Pancreas (tissue), 10 donors: ENCODE results near the gene TSHZ2. TPM values are rescaled to one million over a fixed set of nuclear protein-coding genes. Genes with fewer than 3 reads are reported as not detected.

Experiments used
- ATAC-seq, 4 donors: fragments of 200-7000 bp; cut with Tn5 transposase; one replicate each; pipeline versions ENCODE4 v1.8.0 to v1.9.1; 2020; ENCODE audit warnings: mild to moderate bottlenecking in 4 of 4, moderate library complexity in 4 of 4
- DNase-seq, 6 donors: peaks; one replicate each; pipeline ENCODE4 v3.0.0-alpha.2; 2020
- FAIRE-seq: peaks from 2 replicates; lab custom pipeline; 2012; peaks lifted over from hg19 to GRCh38; lab: Jason Lieb, UNC
- H3K27ac ChIP-seq, 4 donors: fragments of 200-600 bp; sonication (generic); 1 replicate in 3 of 4; 2 replicates in 1 of 4; pipeline versions ENCODE4 v1.5.0 to v1.8.0; 2020
- H3K27me3 ChIP-seq, 4 donors: fragments of 200-600 bp; one replicate each; pipeline ENCODE4 v1.8.0; 2021
- H3K36me3 ChIP-seq, 3 donors: fragments of 200-600 bp; sonication (generic) in 1 of 3; one replicate each; pipeline versions ENCODE4 v1.5.0 to v1.8.0; 2020 to 2021
- H3K4me1 ChIP-seq, 3 donors: fragments of 200-600 bp; one replicate each; pipeline ENCODE4 v1.8.0; 2021
- H3K4me3 ChIP-seq, 4 donors: fragments of 200-600 bp; sonication (generic) in 2 of 4; one replicate each; pipeline versions ENCODE4 v1.5.0 to v1.8.0; 2020 to 2021
- H3K9me3 ChIP-seq, 4 donors: fragments of 200-600 bp; one replicate each; pipeline ENCODE4 v1.8.0; 2021
- CTCF ChIP-seq, 4 donors: fragments of 200-600 bp; sonication (generic) in 3 of 4; IDR thresholded peaks; one replicate each; pipeline versions ENCODE4 v1.5.0 to v1.8.0; 2021; ENCODE audit warnings: antibody characterized with exemption in 4 of 4
- WGBS, 2 donors: extraction: QIAGEN DNeasy Blood & Tissue Kit; methylation state at CpG; one replicate each; pipeline ENCODE4 v1.1.7; 2013; 5-methylcytosine and 5-hydroxymethylcytosine counted together
- intact Hi-C, 3 donors: fragments of 100-400 bp; cut with DNase I; formaldehyde crosslinking; loops; one replicate each; pipeline versions ENCODE4 v1.11.1 to v1.14.2; 2022
- polyA plus RNA-seq, 2 donors: library from polyadenylated mRNA; stranded (reverse); fragments of 200-250 nt; gene quantifications; one replicate each; pipeline ENCODE4 v1.2.3, GENCODE V29; 2013
- total RNA-seq, 6 donors: library from RNA; stranded (reverse); fragmentation: NEBNext Ultra II Directional in 4 of 6; extraction: Animal tissue kit (Norgen Biotek cat#: 25700) in 4 of 6; gene quantifications; one replicate each; pipeline versions ENCODE4 v1.2.1 to v1.2.4, GENCODE V29; 2021 to 2023
- donor health status: healthy with polysubstance abuse.
- donor health status: DM: no; HTN: no; CAD: no; lungs with moderate emphysema.
- donor health status: DM: no; HTN: no; CAD: no.
- donor health status: control.
- donor health status: control.
- donor health status: Bipolar disorder and iron deficiency.
- donor health status: DM: yes; HTN: yes; CAD: no.
- donor health status: DM: no; HTN: no; CAD: no.
- donor health status: DM: no; HTN: no; CAD: no.
- donor health status: DM: yes; HTN: yes; CAD: no.

The TSHZ2 gene
- total and polyA plus RNA-seq, 8 donors: 2.2 to 23.5 (median 4.5) TPM

DNA sequence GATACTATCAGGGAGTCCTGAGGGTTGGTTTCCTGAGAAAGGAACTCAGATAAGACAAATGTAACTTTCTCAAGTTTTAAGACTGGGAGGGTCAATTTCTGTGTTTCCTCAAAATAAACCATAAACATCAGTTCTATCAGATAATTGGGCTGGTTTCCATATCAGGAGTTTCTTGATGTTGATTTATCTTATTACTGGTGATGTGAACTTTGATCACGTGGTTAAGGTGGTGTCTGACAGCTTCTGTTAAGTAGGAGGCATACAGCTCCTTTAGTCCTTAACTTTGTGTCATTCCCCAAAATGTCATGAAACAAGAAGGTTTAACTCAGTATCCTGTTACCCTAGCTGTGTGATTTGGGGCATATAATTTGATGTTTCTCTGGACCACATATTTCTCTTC, 476.3 kb downstream of the TSHZ2 start:
- H3K4me1 ChIP-seq: no peaks in the 10 kb centered on the region
- H3K9me3 ChIP-seq: no peaks in the 10 kb centered on the region
- no peak overlapping the region for H3K4me3 ChIP-seq
- TF ChIP-seq CTCF (IDR thresholded peaks at IDR 0.05): no peak
- H3K27me3 ChIP-seq: no peaks in the 10 kb centered on the region
- H3K36me3 ChIP-seq: no peaks in the 10 kb centered on the region
- intact Hi-C loops: no loop called here
- FAIRE-seq (no peak), DNase-seq (no peak), ATAC-seq (no peak)
- no peak overlapping the region for H3K27ac ChIP-seq
- WGBS, 2 donors: 55 to 59% methylated on average over 1 of the region's 1 CpG

- DNase-seq (no peak), FAIRE-seq (no peak), ATAC-seq (no peak)
- intact Hi-C loops: no loop called here
- H3K4me3 ChIP-seq: no peak overlapping the region
- no peak for TF ChIP-seq CTCF (IDR thresholded peaks at IDR 0.05)
- no peaks in the 10 kb centered on the region for H3K9me3 ChIP-seq
- H3K4me1 ChIP-seq: no peaks in the 10 kb centered on the region
- H3K27ac ChIP-seq: no peak overlapping the region
- no peaks in the 10 kb centered on the region for H3K36me3 ChIP-seq
- H3K27me3 ChIP-seq: no peaks in the 10 kb centered on the region
Observed at GRCh38 chr20:53448875-53449274, 476.7 kb downstream of the TSHZ2 start.

GRCh38 chr20:53453076-53453475, 480.9 kb downstream of the TSHZ2 start:
- Histone ChIP-seq H3K36me3 (no peaks in the 10 kb centered on the region), H3K4me3 (no peak overlapping the region), H3K27me3 (no peaks in the 10 kb centered on the region), H3K4me1 (no peaks in the 10 kb centered on the region), H3K9me3 (no peaks in the 10 kb centered on the region), H3K27ac (no peak overlapping the region)
- TF ChIP-seq CTCF (IDR thresholded peaks at IDR 0.05): no peak
- intact Hi-C loops: no loop called here
- no peak for ATAC-seq
- no peak for FAIRE-seq
- DNase-seq: no peak
- WGBS, 2 donors: 65 to 80% methylated on average over 4 of the region's 4 CpGs

DNA sequence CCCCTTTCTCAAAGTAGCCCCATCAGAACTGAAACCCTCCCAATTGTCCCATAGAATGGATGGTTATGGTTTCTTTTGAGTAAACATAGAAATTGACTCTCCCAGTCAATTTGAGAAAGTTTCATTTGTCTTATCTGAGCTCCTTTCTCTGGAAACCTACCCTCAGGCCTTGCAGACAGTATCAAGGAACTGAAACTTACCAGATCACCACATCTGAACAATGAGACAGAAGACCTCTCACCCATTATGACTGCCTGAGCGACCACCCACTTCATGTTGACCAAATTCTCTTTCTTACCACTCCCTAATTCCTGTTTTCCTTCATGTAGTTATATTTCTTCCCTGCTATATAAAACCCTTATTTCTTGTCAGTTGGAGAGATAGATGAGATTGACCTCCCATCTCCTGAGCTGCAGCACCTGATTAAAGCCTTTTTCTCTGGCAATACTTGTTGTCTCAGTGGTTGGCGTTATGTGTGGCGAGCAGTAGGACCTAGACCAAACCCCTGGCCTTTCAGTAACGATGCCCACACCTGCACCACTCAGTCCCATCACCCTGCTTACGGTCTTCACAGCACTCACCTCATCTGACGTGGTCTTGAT, 482.6 kb downstream of the TSHZ2 start:
- ATAC-seq (no peak), FAIRE-seq (no peak), DNase-seq (no peak)
- TF ChIP-seq CTCF (IDR thresholded peaks at IDR 0.05): no peak
- Histone ChIP-seq H3K27ac (no peak overlapping the region), H3K9me3 (no peaks in the 10 kb centered on the region), H3K4me1 (no peaks in the 10 kb centered on the region), H3K27me3 (no peaks in the 10 kb centered on the region), H3K4me3 (no peak overlapping the region), H3K36me3 (no peaks in the 10 kb centered on the region)
- intact Hi-C loops: no loop called here
- WGBS, 2 donors: 76 to 82% methylated on average over 6 of the region's 6 CpGs

- no peak overlapping the region for H3K27ac ChIP-seq
- H3K36me3 ChIP-seq: no peaks in the 10 kb centered on the region
- H3K4me1 ChIP-seq: no peaks in the 10 kb centered on the region
- TF ChIP-seq CTCF (IDR thresholded peaks at IDR 0.05): no peak
- 90 to 93% methylated on average over 6 of the region's 6 CpGs for WGBS, 2 donors
- H3K27me3 ChIP-seq: no peaks in the 10 kb centered on the region
- intact Hi-C loops: no loop called here
- H3K9me3 ChIP-seq: no peaks in the 10 kb centered on the region
- DNase-seq (no peak), FAIRE-seq (no peak), ATAC-seq (no peak)
- no peak overlapping the region for H3K4me3 ChIP-seq
Observed at GRCh38 chr20:53463101-53463972, 491.2 kb downstream of the TSHZ2 start.
